Renal cortex interstitium (tissue), 11 donors: ENCODE measurements around the gene BPHL. TPM values are rescaled to one million over a fixed set of nuclear protein-coding genes. Genes with fewer than 3 reads are reported as not detected.
"Not testable (repeated sequence)": the region's sequence is repeated elsewhere in the genome, so short reads cannot be mapped to it uniquely, and the experiment has no call there.

Source experiments
- DNase-seq, 11 donors: peaks; one replicate each; pipeline ENCODE4 v3.0.0-alpha.2; 2013; ENCODE audit warnings: low read depth in 9 of 11, low spot score in 4 of 11; ENCODE audit errors: extremely low read depth in 1 of 11
- polyA plus RNA-seq, 3 donors: library from polyadenylated mRNA; unstranded; fragments of 120-200 nt; gene quantifications; one replicate each; pipeline ENCODE4 v1.2.1, GENCODE V29; 2013; ENCODE audit not compliant: insufficient read length in 3 of 3

The BPHL gene
- polyA plus RNA-seq, 3 donors: 53.0 to 67.6 (median 60.6) TPM

DNA sequence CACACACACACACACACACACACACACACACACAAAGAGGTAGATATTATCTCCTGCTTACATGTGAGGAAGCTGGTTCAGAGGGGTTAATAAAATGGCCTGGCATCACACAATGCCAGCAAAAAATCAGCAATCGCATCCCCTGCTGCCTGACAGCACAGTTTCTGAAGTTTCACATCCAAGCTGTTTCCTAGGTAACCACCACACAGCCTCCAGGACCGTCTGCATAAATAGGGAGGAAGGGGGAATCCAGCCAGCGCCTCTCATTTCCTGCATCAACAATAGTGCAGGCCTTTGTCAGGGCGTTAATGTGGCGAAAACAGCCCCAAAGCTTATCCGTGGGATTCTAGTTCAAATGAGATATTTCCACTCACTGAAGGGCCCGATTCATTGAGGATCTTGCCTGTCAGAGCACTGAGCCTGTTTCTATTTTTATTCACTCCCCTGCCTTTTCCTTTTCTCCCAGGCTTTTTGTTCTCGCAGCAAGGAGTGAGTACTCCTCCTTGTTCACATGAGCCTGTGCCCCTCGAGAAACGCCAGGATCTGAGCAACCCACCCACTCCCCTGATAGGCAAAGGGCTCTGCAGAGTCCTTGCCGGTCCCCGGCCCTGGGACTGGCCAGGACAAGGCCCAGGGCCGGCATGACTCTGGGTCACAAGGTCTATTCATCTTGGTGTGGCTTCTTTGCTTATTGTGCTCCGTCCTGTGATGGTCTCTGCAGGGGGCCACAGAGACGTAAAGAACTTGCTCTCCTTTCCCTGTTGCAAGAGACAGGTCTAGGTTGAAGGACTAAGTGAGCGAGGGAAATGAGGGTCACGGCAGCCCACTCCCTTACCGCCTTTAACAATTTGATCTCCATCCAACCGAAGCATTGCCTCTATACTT lies 76.3 kb downstream of the BPHL start:
- peak in 3 of 11 donors; percentile 26 to 42 (median 36) for DNase-seq

DNA sequence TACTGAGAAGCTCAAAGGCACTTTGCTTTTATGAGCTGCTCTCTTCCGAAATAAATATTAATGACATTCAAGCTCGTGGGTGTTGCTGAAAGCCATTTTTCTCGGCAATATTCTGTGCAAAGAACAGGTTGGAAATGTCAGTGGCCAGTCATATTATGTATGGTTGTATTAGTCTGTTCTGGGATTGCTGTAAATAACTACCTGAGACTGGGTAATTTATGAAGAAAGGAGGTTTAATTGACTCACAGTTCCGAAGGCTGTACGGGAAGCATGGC lies 76.8 kb downstream of the BPHL start:
- DNase-seq: no peak

DNA sequence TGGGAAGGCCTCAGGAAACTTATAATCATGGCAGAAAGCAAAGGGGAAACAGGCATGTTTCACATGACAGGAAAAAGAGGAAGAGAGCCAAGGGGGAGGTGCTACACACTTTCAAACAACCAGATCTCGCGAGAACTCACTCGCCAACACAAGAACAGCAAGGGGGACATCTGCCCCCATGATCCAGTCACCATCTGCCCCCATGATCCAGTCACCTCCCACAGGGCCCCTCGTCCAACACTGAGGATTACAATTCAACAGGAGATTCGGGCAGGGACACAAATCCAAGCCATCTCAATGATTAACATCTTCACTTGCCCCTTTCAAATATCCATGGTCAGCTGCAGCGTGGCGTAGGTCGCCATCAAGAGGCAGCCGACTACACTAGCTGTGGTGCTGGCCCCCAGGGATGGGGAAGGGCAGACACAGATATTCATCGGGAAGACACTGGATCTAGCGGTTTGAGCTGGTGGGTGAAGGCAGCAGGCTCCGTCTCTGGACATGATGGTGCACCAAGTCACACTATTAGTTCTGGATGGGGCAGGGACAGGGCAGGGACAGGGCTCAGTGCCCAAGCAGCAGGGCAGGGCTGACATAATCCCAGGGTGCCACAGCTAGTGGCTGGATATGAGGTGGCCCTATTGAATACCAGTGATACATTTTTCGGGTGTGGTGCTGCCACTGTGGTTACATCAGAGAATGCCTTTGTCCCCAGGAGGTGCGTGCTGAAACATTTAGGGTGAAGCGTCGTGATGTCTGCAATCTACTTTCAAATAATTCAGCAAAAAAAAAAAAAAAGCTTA lies 77.4 kb downstream of the BPHL start:
- DNase-seq: no peak

DNA sequence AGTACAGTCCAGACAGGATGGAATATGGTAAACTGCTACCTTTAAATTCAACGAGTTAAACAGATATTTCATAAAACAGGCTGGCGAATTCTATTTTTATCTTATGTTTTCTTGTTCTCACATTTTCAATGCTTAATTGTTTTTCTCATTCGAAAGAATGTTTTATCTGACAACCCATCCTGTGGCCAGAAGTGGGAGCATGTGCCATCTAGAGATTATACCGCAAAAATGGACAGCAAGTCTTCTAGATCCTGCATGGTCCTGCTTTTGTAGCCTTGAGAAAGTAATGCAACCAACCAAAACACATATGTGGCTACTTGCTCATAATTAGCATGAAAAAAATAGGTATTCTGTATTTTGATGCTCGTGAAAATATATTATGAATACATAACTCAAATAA lies 78.3 kb downstream of the BPHL start:
- no peak for DNase-seq

DNA sequence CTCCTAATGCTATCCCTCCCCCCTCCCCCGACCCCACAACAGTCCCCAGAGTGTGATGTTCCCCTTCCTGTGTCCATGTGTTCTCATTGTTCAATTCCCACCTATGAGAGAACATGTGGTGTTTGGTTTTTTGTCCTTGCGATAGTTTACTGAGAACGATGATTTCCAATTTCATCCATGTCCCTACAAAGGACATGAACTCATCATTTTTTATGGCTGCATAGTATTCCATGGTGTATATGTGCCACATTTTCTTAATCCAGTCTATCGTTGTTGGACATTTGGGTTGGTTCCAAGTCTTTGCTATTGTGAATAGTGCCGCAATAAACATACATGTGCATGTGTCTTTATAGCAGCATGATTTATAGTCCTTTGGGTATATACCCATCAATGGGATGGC lies 79.2 kb downstream of the BPHL start:
- DNase-seq: not testable (repeated sequence)

DNA sequence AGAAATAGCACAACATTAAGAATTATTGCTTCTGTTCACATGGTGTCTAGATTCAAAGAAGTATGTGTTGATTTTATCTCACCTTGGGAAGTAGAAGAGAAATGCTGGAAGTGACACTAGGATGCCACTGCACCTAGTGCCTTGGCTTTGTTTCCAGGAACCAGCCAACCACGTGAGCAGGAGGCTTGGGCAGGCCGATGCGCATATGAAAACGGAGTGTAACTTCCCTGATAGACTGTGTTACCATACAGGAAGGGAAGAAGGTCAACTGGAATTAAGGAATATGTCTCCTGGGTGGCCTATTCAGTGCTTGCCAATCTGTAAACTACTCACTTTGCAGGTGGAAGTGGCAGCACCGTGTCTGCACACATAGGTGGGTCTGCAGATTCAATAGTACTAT lies 80.9 kb downstream of the BPHL start:
- DNase-seq: no peak

DNA sequence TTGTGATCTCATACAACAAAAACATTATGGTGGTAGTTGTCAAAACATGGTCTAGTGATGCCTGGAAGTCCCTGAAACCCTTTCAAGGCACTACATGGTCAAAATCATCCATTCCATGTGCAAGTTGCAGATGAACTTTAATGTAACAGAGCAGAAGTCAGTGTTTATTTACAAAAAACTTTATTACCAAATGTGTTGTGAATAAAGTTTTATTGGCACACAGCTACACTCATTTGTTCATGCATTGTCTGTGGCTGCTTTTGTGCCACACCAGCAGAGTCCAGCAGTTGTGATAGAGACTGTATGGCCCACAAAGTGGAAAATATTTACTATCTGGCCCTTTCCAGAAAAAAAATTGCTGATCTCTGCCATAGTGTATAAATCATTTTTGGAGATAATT lies 82.2 kb downstream of the BPHL start:
- DNase-seq: no peak

DNA sequence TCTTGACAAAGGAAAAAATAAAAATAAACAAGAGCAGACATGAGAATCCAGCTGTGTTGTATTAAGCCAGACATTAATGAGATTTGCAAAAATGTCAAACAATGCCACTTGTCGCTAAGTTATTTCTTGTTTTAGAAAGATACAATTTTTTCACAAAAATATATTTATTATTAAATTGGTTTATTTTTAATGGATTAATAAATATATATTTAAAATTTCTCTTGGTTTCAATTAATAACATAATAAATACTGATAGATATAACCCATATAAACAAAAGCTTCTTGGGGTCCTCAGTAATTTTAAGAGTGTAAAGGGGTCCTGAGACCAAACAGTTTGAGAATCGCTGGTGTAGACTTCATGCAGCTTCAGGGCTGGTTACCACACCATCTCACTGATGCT lies 82.9 kb downstream of the BPHL start:
- no peak for DNase-seq

Other genes with a start within 250 kb of the BPHL start
- 10 to 100 TPM; 10.8 to 13.8 (median 11.5) TPM for gene SERPINB9, start 215.4 kb upstream of the BPHL start, polyA plus RNA-seq
- gene SERPINB6, start 147.1 kb upstream of the BPHL start, polyA plus RNA-seq: 10 to 100 TPM; 82.8 to 98.8 (median 84.5) TPM
- gene NQO2, start 118.8 kb upstream of the BPHL start, polyA plus RNA-seq: 10 to 100 TPM; 67.4 to 93.6 (median 81.2) TPM
- 10 to 100 TPM; 24.6 to 26.8 (median 26.2) TPM for gene RIPK1, start 50.2 kb upstream of the BPHL start, polyA plus RNA-seq
- gene TUBB2A, start 38.8 kb downstream of the BPHL start, polyA plus RNA-seq: 10 to 100 TPM; 41.8 to 75.9 (median 61.2) TPM
- 100 to 1,000 TPM; 109 to 153 (median 109) TPM for gene TUBB2B, start 108.9 kb downstream of the BPHL start, polyA plus RNA-seq
- 10 to 100 TPM; 18.5 to 26.3 (median 21.0) TPM for gene PSMG4, start 140.2 kb downstream of the BPHL start, polyA plus RNA-seq